WERI-Rb-1 (cell line): ENCODE measurements around the gene SCN3A.

Experiments used
- DNase-seq: peaks from one replicate; pipeline ENCODE4 v3.0.0-alpha.2; 2020
- H3K27ac ChIP-seq: fragments of 250-450 bp; sonication (Bioruptor Pico); 2 replicates; pipeline ENCODE4 v1.5.1; 2020; ENCODE audit warnings: mild to moderate bottlenecking, moderate library complexity
- H3K27me3 ChIP-seq: fragments of 250-450 bp; sonication (Bioruptor Pico); 2 replicates; pipeline ENCODE4 v1.5.1; 2021; ENCODE audit warnings: mild to moderate bottlenecking, low read depth, moderate library complexity; ENCODE audit not compliant: insufficient read depth, severe bottlenecking
- H3K36me3 ChIP-seq: fragments of 250-450 bp; sonication (Bioruptor Pico); 2 replicates; pipeline ENCODE4 v1.5.1; 2020; ENCODE audit warnings: mild to moderate bottlenecking, moderate library complexity
- H3K4me3 ChIP-seq: 2 replicates; pipeline ENCODE4 v1.5.1; 2011; ENCODE audit warnings: low read depth, mild to moderate bottlenecking, control low read depth, low read length
- H3K9me3 ChIP-seq: fragments of 250-450 bp; sonication (Bioruptor Pico); 2 replicates; pipeline ENCODE4 v1.5.1; 2021; ENCODE audit warnings: mild to moderate bottlenecking, moderate library complexity; ENCODE audit not compliant: severe bottlenecking
- CTCF ChIP-seq: IDR thresholded peaks from 2 replicates; pipeline ENCODE4 v1.5.1; 2011; ENCODE audit warnings: low read depth, mild to moderate bottlenecking, control low read depth, inconsistent platforms, low read length

The SCN3A gene

GRCh38 chr2:165198181-165198580 lies 5.7 kb downstream of the SCN3A start:
- Histone ChIP-seq H3K9me3 (no peaks in the 10 kb centered on the region), H3K36me3 (no peaks in the 10 kb centered on the region), H3K4me3 (no peak overlapping the region), H3K27ac (no peak overlapping the region), H3K27me3 (no peaks in the 10 kb centered on the region)
- TF ChIP-seq CTCF, result no peak
- no peak for DNase-seq

- DNase-seq, result no peak
- Histone ChIP-seq H3K4me3 (no peak overlapping the region), H3K27me3 (no peaks in the 10 kb centered on the region), H3K9me3 (no peaks in the 10 kb centered on the region), H3K36me3 (no peaks in the 10 kb centered on the region), H3K27ac (no peak overlapping the region)
- no peak for TF ChIP-seq CTCF
Observed at GRCh38 chr2:165197346-165197745, 6.5 kb downstream of the SCN3A start.

- no peak for DNase-seq
- no peak for TF ChIP-seq CTCF
- Histone ChIP-seq H3K36me3 (no peaks in the 10 kb centered on the region), H3K9me3 (no peaks in the 10 kb centered on the region), H3K27ac (no peak overlapping the region), H3K27me3 (no peaks in the 10 kb centered on the region), H3K4me3 (no peak overlapping the region)
Observed at GRCh38 chr2:165196411-165196810, 7.4 kb downstream of the SCN3A start.

- no peak for TF ChIP-seq CTCF
- no peak overlapping the region for H3K4me3 ChIP-seq
- no peaks in the 10 kb centered on the region for H3K9me3 ChIP-seq
- no peaks in the 10 kb centered on the region for H3K27me3 ChIP-seq
- no peaks in the 10 kb centered on the region for H3K36me3 ChIP-seq
- DNase-seq, result no peak
- no peak overlapping the region for H3K27ac ChIP-seq
Observed at GRCh38 chr2:165193178-165193777, 10.6 kb downstream of the SCN3A start.

- H3K27me3 ChIP-seq, result no peaks in the 10 kb centered on the region
- no peak for TF ChIP-seq CTCF
- no peak overlapping the region for H3K27ac ChIP-seq
- no peak overlapping the region for H3K4me3 ChIP-seq
- no peaks in the 10 kb centered on the region for H3K36me3 ChIP-seq
- DNase-seq, result no peak
- no peaks in the 10 kb centered on the region for H3K9me3 ChIP-seq
Observed at GRCh38 chr2:165192729-165193128, 11.1 kb downstream of the SCN3A start.

- H3K27ac ChIP-seq, result no peak overlapping the region
- no peaks in the 10 kb centered on the region for H3K9me3 ChIP-seq
- DNase-seq, result no peak
- H3K4me3 ChIP-seq, result no peak overlapping the region
- no peaks in the 10 kb centered on the region for H3K36me3 ChIP-seq
- no peaks in the 10 kb centered on the region for H3K27me3 ChIP-seq
- no peak for TF ChIP-seq CTCF
Observed at GRCh38 chr2:165191096-165191728, 12.6 kb downstream of the SCN3A start.
